Fibroblast of peridontal ligament (primary cell): Measurements from ENCODE around the gene DR1.
"Not testable (repeated sequence)": the region's sequence is repeated elsewhere in the genome, so short reads cannot be mapped to it uniquely, and the experiment has no call there.

Experiments used
- DNase-seq: peaks from one replicate; pipeline ENCODE4 v3.0.0-alpha.2; 2010; ENCODE audit errors: extremely low read depth

Gene DR1

DNA sequence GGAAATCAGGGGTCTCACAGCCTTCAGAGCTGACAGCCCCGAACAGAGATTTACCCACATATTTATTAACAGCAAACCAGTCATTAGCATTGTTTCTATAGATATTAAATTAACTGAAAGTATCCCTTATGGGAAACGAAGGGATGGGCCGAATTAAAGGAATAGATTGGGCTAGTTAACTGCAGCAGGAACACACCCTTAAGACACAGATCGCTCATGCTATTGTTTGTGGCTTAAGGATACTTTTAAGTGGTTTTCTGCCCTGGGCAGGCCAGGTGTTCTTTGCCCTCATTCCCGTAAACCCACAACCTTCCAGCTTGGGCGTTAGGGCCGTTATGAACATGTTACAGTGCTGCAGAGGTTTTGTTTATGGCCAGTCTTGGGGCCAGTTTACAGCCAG is 40.6 kb downstream of the DR1 start:
- not testable (repeated sequence) for DNase-seq

DNA sequence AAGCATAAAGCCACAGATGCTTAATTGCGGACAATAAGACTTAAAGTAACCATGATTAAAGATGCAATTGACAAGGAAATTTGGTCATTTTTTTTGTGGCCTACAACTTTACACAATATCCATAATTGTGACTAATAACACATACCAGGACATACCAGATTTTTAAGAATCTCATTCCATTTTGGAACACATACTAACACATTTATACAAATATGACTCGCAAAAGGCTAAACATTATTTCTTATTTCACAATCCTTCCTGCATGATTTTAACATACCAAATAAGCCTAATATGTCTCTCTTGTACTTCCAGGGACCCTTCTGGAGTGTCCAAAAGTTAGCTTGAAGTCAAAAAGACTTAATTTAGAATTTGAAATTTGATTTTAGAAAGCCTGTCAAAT is 48.8 kb downstream of the DR1 start:
- peak; percentile 7 for DNase-seq

DNA sequence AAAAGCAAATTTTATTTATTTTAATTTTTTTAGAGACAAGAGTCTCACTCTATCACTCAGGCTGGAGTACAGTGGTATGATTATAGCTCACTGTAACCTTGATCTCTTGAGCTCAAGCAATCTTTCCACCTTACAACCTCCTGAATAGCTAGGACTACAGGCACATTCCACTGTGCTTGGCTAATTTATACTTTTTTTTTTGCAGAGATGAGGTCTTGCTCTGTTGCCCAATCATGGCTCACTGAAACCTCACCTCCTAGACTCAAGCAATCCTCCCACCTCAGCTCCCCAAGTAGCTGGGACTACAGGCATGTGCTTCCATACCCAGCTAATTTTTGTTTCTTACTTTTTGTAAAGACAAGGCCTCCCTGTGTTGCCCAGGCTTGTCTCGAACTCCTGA is 49.5 kb downstream of the DR1 start:
- DNase-seq: no peak

DNA sequence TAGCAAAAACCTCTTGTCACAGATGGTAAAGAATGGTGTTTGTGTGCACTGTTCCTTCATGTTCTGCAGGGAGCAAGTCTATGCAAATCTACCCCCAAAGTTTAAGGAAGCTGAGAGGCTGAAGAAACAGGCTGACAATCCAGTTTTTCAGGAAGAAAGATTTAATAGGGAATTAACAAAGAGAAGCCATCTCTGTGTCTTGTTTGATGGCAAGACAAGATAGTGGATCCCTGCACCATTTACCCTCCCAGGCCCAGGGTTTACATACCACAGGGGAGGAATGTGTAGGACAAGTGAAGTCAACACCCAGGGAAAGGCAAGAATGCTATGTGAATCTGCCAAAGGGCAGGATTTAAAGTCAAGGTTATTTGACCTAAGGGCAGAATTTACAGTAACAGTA is 54.1 kb downstream of the DR1 start:
- no peak for DNase-seq

DNA sequence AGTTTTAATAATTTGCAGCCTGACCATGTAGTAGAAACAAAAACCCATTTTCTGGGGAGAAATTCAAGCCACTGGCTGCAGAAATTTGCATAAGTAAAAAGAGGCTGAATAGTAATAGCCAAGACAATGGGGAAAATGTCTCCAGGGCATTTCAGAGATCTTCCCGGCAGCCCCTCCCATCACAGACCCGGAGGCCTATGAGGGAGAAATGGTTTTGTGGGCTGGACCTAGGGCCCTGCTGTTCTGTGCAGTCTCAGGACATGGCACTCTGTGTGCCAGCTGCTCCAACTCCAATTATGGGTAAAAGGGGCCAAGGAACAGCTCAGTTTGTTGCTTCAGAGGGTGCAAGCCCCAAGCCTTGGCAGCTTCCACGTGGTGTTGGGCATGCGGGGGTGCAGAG is 62.5 kb downstream of the DR1 start:
- DNase-seq: no peak

DNA sequence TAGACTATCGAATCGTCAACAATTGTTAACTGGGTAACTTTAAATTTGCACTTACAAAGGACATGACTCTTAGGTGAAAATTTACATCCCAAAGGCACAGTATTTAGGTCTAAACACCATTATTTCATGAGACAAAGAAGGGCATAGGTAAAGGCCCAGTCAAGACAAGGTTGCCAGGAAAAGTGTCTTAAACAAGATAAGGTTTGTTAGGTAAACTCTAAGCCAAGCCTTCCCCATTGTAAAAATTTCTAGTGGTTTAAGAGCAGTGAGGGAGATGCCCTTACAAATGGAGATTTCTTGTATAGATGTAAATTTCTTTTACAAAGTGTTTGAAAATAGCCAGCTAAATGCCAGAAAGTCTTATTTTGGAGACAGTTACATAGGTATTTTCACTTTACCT is 65.3 kb downstream of the DR1 start:
- no peak for DNase-seq

DNA sequence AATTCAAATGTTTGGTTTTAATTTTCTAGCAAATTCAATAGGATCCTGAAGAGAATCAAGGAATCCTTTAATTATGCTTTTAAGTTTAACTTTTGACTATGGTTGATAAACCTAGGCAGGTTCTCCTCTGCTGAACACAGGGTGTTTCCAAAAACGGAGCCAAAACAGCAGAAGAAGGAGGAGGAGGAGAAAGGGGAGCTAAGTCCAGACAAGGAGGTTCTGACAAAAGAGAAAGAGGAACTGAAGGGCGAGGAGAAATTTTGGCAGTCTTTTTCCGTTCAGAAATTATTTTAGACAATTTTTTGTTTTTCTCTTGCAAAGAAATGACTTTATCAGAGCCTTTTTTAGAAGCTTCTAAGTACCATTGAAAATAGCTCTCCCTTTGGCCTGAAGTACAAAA is 69.0 kb downstream of the DR1 start:
- DNase-seq: no peak

DNA sequence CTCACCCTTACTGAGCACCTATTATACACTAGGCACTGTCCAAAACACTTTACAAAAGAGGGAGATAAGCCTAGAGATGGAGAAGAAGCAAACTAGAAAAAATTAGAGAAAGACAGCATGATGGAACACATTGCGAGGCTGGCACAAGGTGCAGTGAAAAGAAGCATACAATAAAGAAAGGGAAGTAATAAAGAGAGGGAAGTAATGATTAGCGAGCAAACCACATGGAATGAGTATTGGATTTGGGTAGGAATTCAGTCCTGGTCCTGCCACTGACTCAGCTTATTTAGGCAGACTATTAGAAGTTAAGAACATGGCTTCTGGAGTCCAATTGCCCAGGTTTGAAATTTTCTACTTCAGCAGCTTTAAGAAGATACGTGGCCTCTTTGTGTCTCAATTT is 69.6 kb downstream of the DR1 start:
- no peak for DNase-seq

DNA sequence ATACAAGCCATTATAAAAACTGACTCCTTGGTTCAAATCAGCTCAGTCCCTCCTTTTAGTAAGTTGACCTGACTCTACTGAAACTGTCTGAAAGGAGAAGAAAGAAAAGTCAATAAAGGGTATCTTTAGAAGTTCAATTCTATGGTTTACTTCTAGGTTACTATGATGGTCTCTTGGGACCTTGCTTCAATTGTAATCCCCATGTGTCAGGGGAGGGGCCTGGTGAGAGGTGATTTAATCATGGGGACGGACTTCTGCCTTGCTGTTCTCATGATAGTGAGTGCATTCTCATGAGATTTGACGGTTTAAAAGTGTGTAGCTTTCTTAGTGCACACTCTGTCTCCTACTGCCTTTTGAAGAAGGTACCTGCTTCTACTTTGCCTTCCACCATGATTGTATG is 70.5 kb downstream of the DR1 start:
- DNase-seq: no peak
